WTC11 (cell line): ENCODE results near the gene PPARD. TPM values are rescaled to one million over a fixed set of nuclear protein-coding genes. Genes with fewer than 3 reads are reported as not detected.

Experiments
- ATAC-seq: fragments of 200-7000 bp; cut with Tn5 transposase; 2 replicates; pipeline ENCODE4 v1.10.0; 2021; ENCODE audit warnings: mild to moderate bottlenecking, moderate library complexity
- CTCF ChIA-PET: fragments of 300-600 bp; sonication (Branson Sonifier 250); formaldehyde crosslinking; loops from one replicate; lab custom pipeline; 2021; ENCODE audit warnings: antibody characterized with exemption; lab: Charles Lee
- POLR2A ChIA-PET: fragments of 350-600 bp; sonication (Branson Sonifier 250); formaldehyde crosslinking; loops from one replicate; lab custom pipeline; 2021; ENCODE audit warnings: antibody characterized with exemption; lab: Charles Lee
- DNase-seq: peaks from one replicate; pipeline ENCODE4 v3.0.0; 2021; ENCODE audit warnings: low spot score
- H3K27ac Mint-ChIP-seq: 2 replicates; pipeline ENCODE4 v1.8.0; 2021; ENCODE audit warnings: mixed read lengths
- H3K27me3 Mint-ChIP-seq: 2 replicates; pipeline ENCODE4 v1.8.0; 2021; ENCODE audit warnings: low read depth, mild to moderate bottlenecking, moderate library complexity, mixed read lengths
- H3K36me3 Mint-ChIP-seq: 2 replicates; pipeline ENCODE4 v1.8.0; 2021; ENCODE audit warnings: mixed read lengths
- H3K4me1 Mint-ChIP-seq: 2 replicates; pipeline ENCODE4 v1.8.0; 2022; ENCODE audit warnings: mixed read lengths
- H3K4me3 Mint-ChIP-seq: 2 replicates; pipeline ENCODE4 v1.8.0; 2021; ENCODE audit warnings: mild to moderate bottlenecking, moderate library complexity, mixed read lengths
- H3K9me3 Mint-ChIP-seq: 2 replicates; pipeline ENCODE4 v1.8.0; 2021; ENCODE audit warnings: mixed read lengths
- AR ChIP-seq: fragments of 250-450 bp; sonication (Bioruptor Pico); IDR thresholded peaks from 2 replicates; pipeline ENCODE4 v1.9.0; 2021; ENCODE audit warnings: mild to moderate bottlenecking
- CREB1 ChIP-seq: sonication (generic); formaldehyde crosslinking; IDR thresholded peaks from 2 replicates; pipeline ENCODE4 v1.8.0; 2023; ENCODE audit warnings: mild to moderate bottlenecking, missing genetic modification reagents
- E2F4 ChIP-seq: sonication (generic); formaldehyde crosslinking; IDR thresholded peaks from 2 replicates; pipeline ENCODE4 v1.8.1; 2022; ENCODE audit warnings: low read depth, mild to moderate bottlenecking, moderate library complexity, missing genetic modification reagents, borderline replicate concordance
- FOXP4 ChIP-seq: sonication (generic); formaldehyde crosslinking; IDR thresholded peaks from 2 replicates; pipeline ENCODE4 v1.8.0; 2022; ENCODE audit warnings: mild to moderate bottlenecking, missing genetic modification reagents
- GABPB1 ChIP-seq: sonication (generic); formaldehyde crosslinking; IDR thresholded peaks from 2 replicates; pipeline ENCODE4 v1.8.1; 2023; ENCODE audit warnings: mild to moderate bottlenecking, missing genetic modification reagents
- GRHL2 ChIP-seq: fragments of 250-450 bp; sonication (Bioruptor Pico); IDR thresholded peaks from 2 replicates; pipeline ENCODE4 v1.8.0; 2022; ENCODE audit warnings: mild to moderate bottlenecking, moderate library complexity; ENCODE audit not compliant: insufficient replicate concordance, severe bottlenecking
- GTF2I ChIP-seq: fragments of 250-450 bp; sonication (Bioruptor Pico); conservative IDR thresholded peaks from 2 replicates; pipeline ENCODE4 v1.4.0; 2021; ENCODE audit warnings: mild to moderate bottlenecking
- NFE2L1 ChIP-seq: sonication (generic); formaldehyde crosslinking; IDR thresholded peaks from 2 replicates; pipeline ENCODE4 v1.8.1; 2023; ENCODE audit warnings: missing genetic modification reagents
- SOX15 ChIP-seq: fragments of 250-450 bp; sonication (Bioruptor Pico); IDR thresholded peaks from 2 replicates; pipeline ENCODE4 v1.9.0; 2021; ENCODE audit warnings: mild to moderate bottlenecking
- ZBTB21 ChIP-seq: sonication (generic); formaldehyde crosslinking; IDR thresholded peaks from 2 replicates; pipeline ENCODE4 v1.8.1; 2023; ENCODE audit warnings: mild to moderate bottlenecking, missing genetic modification reagents, borderline replicate concordance
- ZNF121 ChIP-seq: sonication (generic); formaldehyde crosslinking; IDR thresholded peaks from 2 replicates; pipeline ENCODE4 v1.8.0; 2023; ENCODE audit warnings: missing genetic modification reagents
- ZNF219 ChIP-seq: sonication (generic); formaldehyde crosslinking; IDR thresholded peaks from 2 replicates; pipeline ENCODE4 v1.8.0; 2023; ENCODE audit warnings: missing genetic modification reagents, mild to moderate bottlenecking, borderline replicate concordance
- ZNF317 ChIP-seq: sonication (generic); formaldehyde crosslinking; IDR thresholded peaks from 2 replicates; pipeline ENCODE4 v1.8.1; 2023; ENCODE audit warnings: low read depth, mild to moderate bottlenecking, moderate library complexity, missing genetic modification reagents, borderline replicate concordance
- ZNF532 ChIP-seq: fragments of 250-450 bp; sonication (Bioruptor Pico); IDR thresholded peaks from 2 replicates; pipeline ENCODE4 v1.9.0; 2021; ENCODE audit warnings: mild to moderate bottlenecking, borderline replicate concordance
- total RNA-seq: library from RNA; stranded (reverse); gene quantifications from 3 replicates; pipeline ENCODE4 v1.2.3, GENCODE V29; 2021
- TF ChIP-seq, protein P1 (sequence below): fragments of 250-450 bp; sonication (Bioruptor Pico); IDR thresholded peaks from 2 replicates; pipeline ENCODE4 v1.9.0; 2021; ENCODE audit warnings: moderate library complexity, mild to moderate bottlenecking, inconsistent platforms, borderline replicate concordance
- TF ChIP-seq, protein P2 (sequence below): sonication (generic); formaldehyde crosslinking; IDR thresholded peaks from 2 replicates; pipeline ENCODE4 v1.8.0; 2022; ENCODE audit warnings: mild to moderate bottlenecking, missing genetic modification reagents
- TF ChIP-seq, protein P3 (sequence below): fragments of 250-450 bp; sonication (Bioruptor Pico); IDR thresholded peaks from 2 replicates; pipeline ENCODE4 v1.8.0; 2021; ENCODE audit warnings: mild to moderate bottlenecking
- TF ChIP-seq, protein P4 (sequence below): sonication (generic); formaldehyde crosslinking; IDR thresholded peaks from 2 replicates; pipeline ENCODE4 v1.8.1; 2022; ENCODE audit warnings: mild to moderate bottlenecking, moderate library complexity, missing genetic modification reagents
- TF ChIP-seq, protein P5 (sequence below): sonication (generic); formaldehyde crosslinking; IDR thresholded peaks from 2 replicates; pipeline ENCODE4 v1.8.1; 2022; ENCODE audit warnings: missing genetic modification reagents, borderline replicate concordance

The PPARD gene
- total RNA-seq, 1 experiment from 2014 or later, result 14.7 TPM

- TF ChIP-seq ZNF532 (CRISPR knock-in tag), result no peak
- no peak for TF ChIP-seq ZNF219
- TF ChIP-seq, protein P1, sequence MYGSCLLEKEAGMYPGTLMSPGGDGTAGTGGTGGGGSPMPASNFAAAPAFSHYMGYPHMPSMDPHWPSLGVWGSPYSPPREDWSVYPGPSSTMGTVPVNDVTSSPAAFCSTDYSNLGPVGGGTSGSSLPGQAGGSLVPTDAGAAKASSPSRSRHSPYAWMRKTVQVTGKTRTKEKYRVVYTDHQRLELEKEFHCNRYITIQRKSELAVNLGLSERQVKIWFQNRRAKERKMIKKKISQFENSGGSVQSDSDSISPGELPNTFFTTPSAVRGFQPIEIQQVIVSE, result no peak
- TF ChIP-seq GRHL2 (CRISPR knock-in tag), result no peak
- TF ChIP-seq CREB1 (CRISPR knock-in tag), result no peak
- TF ChIP-seq, protein P2, sequence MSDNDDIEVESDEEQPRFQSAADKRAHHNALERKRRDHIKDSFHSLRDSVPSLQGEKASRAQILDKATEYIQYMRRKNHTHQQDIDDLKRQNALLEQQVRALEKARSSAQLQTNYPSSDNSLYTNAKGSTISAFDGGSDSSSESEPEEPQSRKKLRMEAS (CRISPR knock-in tag), result no peak
- TF ChIP-seq GABPB1 (CRISPR knock-in tag), result no peak
- TF ChIP-seq, protein P3, sequence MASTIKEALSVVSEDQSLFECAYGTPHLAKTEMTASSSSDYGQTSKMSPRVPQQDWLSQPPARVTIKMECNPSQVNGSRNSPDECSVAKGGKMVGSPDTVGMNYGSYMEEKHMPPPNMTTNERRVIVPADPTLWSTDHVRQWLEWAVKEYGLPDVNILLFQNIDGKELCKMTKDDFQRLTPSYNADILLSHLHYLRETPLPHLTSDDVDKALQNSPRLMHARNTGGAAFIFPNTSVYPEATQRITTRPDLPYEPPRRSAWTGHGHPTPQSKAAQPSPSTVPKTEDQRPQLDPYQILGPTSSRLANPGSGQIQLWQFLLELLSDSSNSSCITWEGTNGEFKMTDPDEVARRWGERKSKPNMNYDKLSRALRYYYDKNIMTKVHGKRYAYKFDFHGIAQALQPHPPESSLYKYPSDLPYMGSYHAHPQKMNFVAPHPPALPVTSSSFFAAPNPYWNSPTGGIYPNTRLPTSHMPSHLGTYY (CRISPR knock-in tag), result no peak
Measured at GRCh38 chr6:35319346-35320030, 22.9 kb upstream of the PPARD start (continued).

DNA sequence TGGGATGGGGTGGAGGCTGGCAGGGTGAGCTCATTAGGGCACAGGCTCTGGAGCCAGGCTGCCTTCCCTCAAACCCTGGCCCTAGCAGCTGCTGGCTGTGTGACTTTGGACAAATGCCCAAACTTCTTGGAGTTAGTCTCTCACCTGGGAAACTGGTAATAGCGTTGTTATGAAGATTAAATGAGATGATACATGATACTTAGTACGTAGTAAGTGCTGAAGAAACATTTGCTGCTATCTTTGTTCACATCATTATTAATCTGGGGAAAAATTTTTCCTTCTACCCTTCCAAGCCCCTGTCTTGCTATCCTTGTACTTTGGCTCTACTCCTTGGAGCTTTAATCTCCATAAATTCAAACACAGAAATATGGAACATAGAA lies 22.3 kb upstream of the PPARD start:
- no peak overlapping the region for H3K27ac Mint-ChIP-seq
- no peaks in the 10 kb centered on the region for H3K9me3 Mint-ChIP-seq
- H3K27me3 Mint-ChIP-seq, result peaks cover 25% of the 10 kb centered on the region
- ATAC-seq, result no peak
- no peak overlapping the region for H3K4me3 Mint-ChIP-seq
- peaks cover 21% of the 10 kb centered on the region for H3K4me1 Mint-ChIP-seq
- peaks cover 3% of the 10 kb centered on the region; the same call in 1 of the 2 replicates for H3K36me3 Mint-ChIP-seq
- no peak for DNase-seq
- ChIA-PET CTCF (interaction anchor here (1.1 to 3.5 kb wide), 5 partner anchors 8 to 129 kb away, joined by 3 to 23 read pairs (median 5); partner anchors contain the start of gene PPARD), POLR2A (interaction anchor here (0.6 kb wide), 1 partner anchor 444 kb away, joined by 3 read pairs; no protein-coding TSS in a partner anchor)
- TF ChIP-seq FOXP4 (no peak), NFE2L1 (no peak), ZBTB21 (CRISPR knock-in tag) (no peak), GTF2I (no peak), SOX15 (CRISPR knock-in tag) (no peak), ZNF317 (CRISPR knock-in tag) (no peak), ZNF121 (CRISPR knock-in tag) (no peak), E2F4 (CRISPR knock-in tag) (no peak), AR (no peak)
- TF ChIP-seq, protein P4, sequence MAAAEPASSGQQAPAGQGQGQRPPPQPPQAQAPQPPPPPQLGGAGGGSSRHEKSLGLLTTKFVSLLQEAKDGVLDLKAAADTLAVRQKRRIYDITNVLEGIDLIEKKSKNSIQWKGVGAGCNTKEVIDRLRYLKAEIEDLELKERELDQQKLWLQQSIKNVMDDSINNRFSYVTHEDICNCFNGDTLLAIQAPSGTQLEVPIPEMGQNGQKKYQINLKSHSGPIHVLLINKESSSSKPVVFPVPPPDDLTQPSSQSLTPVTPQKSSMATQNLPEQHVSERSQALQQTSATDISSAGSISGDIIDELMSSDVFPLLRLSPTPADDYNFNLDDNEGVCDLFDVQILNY (CRISPR knock-in tag), result no peak
- TF ChIP-seq, protein P5, sequence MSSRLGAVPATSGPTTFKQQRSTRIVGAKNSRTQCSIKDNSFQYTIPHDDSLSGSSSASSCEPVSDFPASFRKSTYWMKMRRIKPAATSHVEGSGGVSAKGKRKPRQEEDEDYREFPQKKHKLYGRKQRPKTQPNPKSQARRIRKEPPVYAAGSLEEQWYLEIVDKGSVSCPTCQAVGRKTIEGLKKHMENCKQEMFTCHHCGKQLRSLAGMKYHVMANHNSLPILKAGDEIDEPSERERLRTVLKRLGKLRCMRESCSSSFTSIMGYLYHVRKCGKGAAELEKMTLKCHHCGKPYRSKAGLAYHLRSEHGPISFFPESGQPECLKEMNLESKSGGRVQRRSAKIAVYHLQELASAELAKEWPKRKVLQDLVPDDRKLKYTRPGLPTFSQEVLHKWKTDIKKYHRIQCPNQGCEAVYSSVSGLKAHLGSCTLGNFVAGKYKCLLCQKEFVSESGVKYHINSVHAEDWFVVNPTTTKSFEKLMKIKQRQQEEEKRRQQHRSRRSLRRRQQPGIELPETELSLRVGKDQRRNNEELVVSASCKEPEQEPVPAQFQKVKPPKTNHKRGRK (CRISPR knock-in tag), result no peak
